HG03378 (cell line): Measurements from ENCODE around the gene TARBP2.

Source experiments
- ATAC-seq: cut with Tn5 transposase; IDR thresholded peaks from one replicate; pipeline ENCODE4 v1.9.1; 2021; ENCODE audit warnings: mild to moderate bottlenecking, moderate library complexity; ENCODE audit not compliant: unreplicated experiment

Gene TARBP2

GRCh38 chr12:53493610-53494391, 7.3 kb upstream of the TARBP2 start:
- no peak for ATAC-seq

DNA sequence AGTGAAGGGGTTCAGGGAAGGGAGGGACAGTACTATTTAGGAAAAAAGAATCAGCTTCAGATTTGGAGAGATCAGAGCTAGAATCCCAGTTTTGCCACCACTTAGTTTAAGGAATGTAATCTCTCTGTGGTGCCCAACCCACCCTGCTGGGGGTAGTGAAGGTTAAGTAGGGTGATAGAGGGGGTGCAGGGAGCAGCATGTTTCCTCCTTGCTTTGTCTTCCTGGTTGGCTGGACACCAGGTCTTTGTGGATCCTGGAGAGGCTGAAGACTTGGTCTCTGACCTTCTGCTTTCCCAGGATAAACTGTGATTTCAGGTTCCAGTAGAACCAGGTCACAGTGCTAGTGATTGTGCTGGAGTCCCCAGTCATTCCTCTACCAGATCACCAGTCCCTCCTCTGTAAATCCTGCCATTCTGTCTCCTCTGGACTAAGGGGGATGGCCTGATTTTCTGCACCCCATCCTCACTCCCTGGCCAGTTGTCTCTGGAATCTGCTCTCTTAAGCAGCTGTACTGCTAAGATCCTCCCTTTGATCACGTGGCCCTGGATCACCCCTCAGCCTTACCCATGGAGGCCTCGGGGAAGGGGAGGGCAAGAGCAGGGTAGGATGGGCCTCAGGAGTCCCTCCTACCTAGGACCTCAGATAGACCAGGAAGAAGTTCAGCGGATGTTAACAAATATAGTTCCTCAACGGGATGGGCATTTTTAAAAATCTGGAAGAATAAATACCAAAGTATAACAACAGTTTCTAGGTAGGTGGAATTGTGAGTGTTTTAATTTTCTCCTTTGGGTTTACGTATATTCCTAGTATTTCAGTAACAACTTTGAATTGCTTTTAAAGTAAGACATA, 5.0 kb upstream of the TARBP2 start:
- ATAC-seq: no peak

GRCh38 chr12:53496752-53497032, 4.4 kb upstream of the TARBP2 start:
- no peak for ATAC-seq

- ATAC-seq: no peak
Observed at GRCh38 chr12:53497461-53497860, 3.6 kb upstream of the TARBP2 start.

DNA sequence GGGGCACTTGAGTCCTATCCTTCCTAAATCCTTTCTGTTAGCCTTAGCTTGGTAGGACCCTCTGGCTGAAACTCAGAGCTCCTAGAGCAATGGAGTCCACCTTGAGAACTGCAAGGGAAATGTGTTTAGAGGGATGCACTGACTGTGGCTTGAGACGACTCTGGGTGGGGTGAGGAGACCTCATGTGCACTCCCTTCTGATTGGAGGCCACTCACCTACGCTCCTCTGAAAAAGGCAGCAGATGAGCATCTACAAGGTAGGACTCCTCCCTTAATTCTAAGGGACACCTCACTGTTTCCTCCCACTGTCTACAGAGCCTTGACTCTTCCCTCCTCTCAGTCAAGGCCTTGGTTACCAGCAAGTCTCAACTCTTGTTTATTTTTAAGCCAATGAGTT, 2.9 kb upstream of the TARBP2 start:
- no peak for ATAC-seq

GRCh38 chr12:53499266-53500141, 1.6 kb upstream of the TARBP2 start, which contains the start of gene MAP3K12:
MAP3K12 (minus strand) TSS chr12:53499458; CDS start chr12:53487391, 12,067 bp downstream.
- ATAC-seq: no peak

GRCh38 chr12:53500142-53500775, 824 bp upstream of the TARBP2 start:
- ATAC-seq: no peak

DNA sequence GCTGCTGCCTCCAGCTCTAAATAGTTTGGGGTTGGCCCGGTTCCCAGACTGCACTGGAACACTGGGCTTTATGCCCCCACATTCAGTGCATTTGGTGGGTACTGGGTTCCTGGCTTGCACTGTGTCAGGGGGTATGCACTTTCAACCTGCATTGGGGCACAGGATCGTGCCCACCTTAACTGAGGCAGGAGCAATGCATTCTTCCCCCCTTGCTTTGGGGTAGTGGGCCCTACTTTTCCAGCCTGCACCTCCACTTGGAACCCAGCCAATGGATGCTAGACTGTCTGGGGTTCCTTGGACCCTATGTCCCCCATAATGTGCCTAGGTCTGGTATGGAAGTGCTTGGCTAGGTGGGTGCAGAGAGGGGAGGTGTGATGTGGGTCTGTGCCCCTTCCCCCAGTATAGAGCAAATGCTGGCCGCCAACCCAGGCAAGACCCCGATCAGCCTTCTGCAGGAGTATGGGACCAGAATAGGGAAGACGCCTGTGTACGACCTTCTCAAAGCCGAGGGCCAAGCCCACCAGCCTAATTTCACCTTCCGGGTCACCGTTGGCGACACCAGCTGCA, 615 bp downstream of the TARBP2 start:
- no peak for ATAC-seq

GRCh38 chr12:53502331-53502730, 1.2 kb downstream of the TARBP2 start:
- ATAC-seq: no peak

DNA sequence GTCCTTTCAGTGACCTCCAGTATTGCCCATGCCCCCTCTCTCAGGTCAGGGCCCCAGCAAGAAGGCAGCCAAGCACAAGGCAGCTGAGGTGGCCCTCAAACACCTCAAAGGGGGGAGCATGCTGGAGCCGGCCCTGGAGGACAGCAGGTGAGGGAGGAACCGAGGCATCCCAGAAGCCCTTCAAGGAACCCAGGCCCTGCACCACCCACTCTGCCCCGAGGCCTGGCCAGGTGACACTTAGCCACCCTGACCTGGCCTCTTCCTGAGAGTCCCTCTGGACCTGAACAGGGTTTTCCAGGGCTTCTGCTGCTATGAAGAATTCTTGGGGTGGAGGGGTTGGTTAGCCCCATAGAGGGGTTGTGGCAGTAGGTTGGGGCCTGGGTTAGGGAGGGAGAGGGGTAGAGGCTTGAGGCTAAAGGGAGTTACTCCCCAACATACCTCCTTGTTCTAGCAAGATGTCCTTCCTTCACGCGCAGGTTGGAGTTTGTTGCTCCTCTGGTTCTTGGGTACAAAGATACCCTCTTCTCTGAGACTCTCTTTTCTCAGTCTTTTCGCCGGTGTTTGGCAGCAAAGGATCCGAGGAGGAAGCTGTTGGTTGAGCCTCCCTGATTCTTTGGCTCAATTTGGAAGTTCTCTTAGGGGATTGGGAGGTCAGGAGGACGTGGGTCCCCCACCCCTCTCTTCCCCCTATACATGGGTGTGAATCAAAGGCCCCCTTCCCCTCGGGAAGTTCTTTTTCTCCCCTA, 2.1 kb downstream of the TARBP2 start:
- ATAC-seq: no peak

DNA sequence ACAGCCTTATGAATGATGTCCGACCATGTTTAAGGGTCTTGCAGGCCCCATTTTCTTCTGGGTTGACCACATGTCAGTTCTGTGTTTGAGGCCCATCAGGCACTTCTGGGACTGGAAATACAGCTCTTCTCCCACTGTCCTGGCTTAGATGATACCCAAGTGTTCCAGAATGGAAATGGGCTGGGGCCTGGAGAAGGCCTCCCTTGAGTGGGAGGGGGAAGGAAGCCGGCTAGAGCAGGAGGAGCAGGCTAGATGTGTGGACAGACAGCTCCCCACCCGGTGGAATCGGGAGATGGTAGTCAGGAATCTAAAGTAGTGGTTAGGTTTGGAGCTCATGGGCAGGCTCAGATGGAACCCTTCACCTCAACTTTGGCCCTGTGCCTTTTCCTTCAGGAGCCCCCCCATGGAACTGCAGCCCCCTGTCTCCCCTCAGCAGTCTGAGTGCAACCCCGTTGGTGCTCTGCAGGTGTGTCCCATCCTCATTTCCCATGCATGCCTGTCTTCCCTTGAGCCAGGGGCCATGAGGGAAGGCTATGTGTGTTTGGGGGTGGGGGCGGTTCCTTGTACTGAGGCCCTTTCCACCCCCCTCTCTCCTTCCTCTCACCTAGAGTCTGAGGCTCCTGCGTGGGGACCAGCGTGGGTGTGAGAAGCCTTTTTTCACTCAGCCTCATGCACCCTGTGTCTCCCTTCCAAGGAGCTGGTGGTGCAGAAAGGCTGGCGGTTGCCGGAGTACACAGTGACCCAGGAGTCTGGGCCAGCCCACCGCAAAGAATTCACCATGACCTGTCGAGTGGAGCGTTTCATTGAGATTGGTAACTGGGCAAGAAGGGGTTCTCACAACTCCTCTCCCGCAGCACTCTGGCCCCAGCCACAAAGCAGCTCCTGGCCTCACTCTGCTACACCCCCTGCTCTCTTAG, 3.2 kb downstream of the TARBP2 start:
- ATAC-seq: no peak

DNA sequence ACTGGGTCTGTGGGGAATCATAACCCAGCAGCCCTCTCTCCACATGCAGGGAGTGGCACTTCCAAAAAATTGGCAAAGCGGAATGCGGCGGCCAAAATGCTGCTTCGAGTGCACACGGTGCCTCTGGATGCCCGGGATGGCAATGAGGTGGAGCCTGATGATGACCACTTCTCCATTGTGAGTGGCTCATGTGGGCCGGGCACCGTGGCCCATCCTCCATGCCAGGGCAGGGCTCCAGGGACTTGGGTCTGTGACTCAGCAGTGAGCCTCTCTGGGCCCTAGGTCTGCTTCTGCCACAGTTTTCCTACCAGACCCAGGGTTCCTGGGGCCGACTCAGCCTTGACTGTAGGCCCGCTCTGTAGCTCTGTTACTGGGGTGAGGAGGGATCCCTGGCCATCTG, 4.0 kb downstream of the TARBP2 start:
- no peak for ATAC-seq

- ATAC-seq: no peak
Observed at GRCh38 chr12:53505555-53506449, 4.7 kb downstream of the TARBP2 start.

DNA sequence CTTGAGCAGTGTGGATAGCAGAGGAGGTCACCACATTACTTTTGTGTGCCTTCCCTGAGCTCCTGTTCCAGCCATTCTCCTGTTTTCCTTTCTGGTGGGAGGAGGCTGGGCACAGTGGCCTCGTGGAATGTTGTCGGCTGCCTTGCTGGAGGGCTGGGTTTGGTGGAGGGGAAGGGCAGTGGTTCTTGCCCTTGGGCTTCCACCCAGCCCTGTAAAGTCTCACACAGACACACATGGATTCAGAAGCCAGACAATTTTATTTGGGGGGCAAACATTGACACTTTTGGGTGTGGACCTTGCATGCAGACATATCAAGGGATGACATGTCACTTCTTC, 5.3 kb downstream of the TARBP2 start:
- ATAC-seq: no peak

DNA sequence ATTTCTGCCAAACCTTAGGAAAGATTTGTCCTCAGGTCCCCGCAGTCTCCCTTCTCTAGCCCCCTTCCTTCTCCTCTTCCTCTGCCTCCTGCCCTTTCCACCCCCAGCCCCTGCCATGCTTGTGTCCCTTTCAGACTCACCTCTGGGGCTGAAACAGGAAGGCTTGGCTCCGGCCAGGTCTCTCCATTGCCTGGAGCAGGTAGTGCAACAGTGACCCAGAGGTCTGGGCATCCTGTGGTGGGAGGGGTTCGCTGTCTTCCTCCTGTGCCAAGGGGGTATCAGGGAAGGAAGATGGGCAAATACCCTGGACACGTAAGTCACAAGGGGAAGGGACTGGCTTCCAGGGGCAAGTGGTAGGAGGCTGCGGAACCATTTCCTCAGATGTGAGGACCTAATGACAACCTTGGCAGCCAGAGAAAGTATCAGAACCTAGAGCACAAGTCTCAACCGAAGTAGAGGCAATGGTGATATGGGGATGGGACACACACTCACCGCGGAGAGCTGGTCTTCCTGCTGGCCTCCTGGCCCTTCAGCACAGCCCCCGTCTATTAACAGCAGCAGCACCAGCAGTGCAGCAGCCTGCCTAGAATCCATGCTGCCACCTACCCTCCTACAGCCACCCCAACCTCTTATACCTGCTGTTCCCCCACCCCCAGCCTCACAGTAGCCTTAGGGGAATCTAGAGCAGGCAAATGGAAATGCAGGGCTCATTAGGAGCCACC, 6.0 kb downstream of the TARBP2 start, which contains the start of gene NPFF:
Gene NPFF (minus strand): TSS at position 604 of the 722 bp plus-strand sequence. CDS start 10 bp downstream, at position 594.
- no peak for ATAC-seq

GRCh38 chr12:53507603-53507885, 6.5 kb downstream of the TARBP2 start:
- no peak for ATAC-seq

GRCh38 chr12:53508534-53509170, 7.6 kb downstream of the TARBP2 start:
- ATAC-seq: peak; percentile 85
